ENCODE results near the gene PON2. TPM values are rescaled to one million over a fixed set of nuclear protein-coding genes. Genes with fewer than 3 reads are reported as not detected.
A peak's percentile ranks its signal among the peaks of the same experiment; 100 is the strongest.

Gene PON2
- total RNA-seq, 1 donor from 2014 or later, result 152 TPM

DNA sequence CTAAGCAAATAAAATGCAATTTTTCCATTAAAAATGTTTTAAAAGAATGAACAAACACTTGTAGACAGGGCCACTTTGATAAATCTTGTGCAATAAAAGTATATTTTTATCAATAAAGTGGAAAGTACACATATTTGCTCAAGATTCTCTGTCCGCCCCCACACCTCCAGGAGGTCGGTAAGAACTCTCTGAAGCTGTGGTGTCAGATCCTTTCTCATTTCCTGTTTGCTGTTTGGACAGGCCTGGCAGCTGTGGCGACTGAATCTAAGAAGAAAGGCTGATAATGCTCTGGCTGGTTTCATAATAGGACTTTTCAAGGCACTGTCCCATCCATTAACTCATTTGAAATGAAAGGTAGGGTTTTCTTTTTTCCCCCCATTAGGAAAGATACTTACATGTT lies 35.6 kb upstream of the PON2 start:
- H3K27me3 ChIP-seq (ENCODE audit: insufficient read depth, low read length), result no peaks in the 10 kb centered on the region
- H3K36me3 ChIP-seq (ENCODE audit: insufficient read depth, low read length), result no peaks in the 10 kb centered on the region
- no peak overlapping the region for H3K4me3 Mint-ChIP-seq (ENCODE audit: unreplicated experiment)
- H3K79me2 ChIP-seq (ENCODE audit: insufficient read depth, low read length), result no peaks in the 10 kb centered on the region
- H3K27ac Mint-ChIP-seq (ENCODE audit: unreplicated experiment), result peak overlapping the region; percentile 90
- FAIRE-seq (no peak), DNase-seq (ENCODE audit: low read depth) (peak; percentile 60)
- TF ChIP-seq CTCF (IDR thresholded peaks at IDR 0.05; ENCODE audit: insufficient read depth, low read depth, low read length) (no peak), EZH2 (IDR thresholded peaks at IDR 0.05; ENCODE audit: insufficient read depth, low read length) (no peak)
- peak overlapping the region; percentile 15 for H3K27ac ChIP-seq (ENCODE audit: low read depth, low read length)
- no peaks in the 10 kb centered on the region for H3K27me3 Mint-ChIP-seq (ENCODE audit: low read depth, unreplicated experiment)
- no peaks in the 10 kb centered on the region for H3K36me3 Mint-ChIP-seq (ENCODE audit: low read depth, unreplicated experiment)
- H3K9me3 Mint-ChIP-seq (ENCODE audit: unreplicated experiment), result no peaks in the 10 kb centered on the region
- H2AFZ ChIP-seq (ENCODE audit: low read depth, low read length), result peak overlapping the region; percentile 50
- no peak overlapping the region for H3K4me3 ChIP-seq (ENCODE audit: insufficient read depth, low read depth, low read length)
- peaks cover 34% of the 10 kb centered on the region for H3K4me1 Mint-ChIP-seq (ENCODE audit: low read depth, unreplicated experiment)
- no peaks in the 10 kb centered on the region for H3K9me3 ChIP-seq (ENCODE audit: insufficient read depth, low read depth, low read length)
- no peak overlapping the region for H3K9ac ChIP-seq (ENCODE audit: low read length)
- no peaks in the 10 kb centered on the region for H4K20me1 ChIP-seq (ENCODE audit: insufficient read depth, low read length)
- H3K4me1 ChIP-seq (ENCODE audit: insufficient read depth, low read length), result peaks cover 16% of the 10 kb centered on the region
- H3K4me2 ChIP-seq (ENCODE audit: low read length), result peak overlapping the region; percentile 63

DNA sequence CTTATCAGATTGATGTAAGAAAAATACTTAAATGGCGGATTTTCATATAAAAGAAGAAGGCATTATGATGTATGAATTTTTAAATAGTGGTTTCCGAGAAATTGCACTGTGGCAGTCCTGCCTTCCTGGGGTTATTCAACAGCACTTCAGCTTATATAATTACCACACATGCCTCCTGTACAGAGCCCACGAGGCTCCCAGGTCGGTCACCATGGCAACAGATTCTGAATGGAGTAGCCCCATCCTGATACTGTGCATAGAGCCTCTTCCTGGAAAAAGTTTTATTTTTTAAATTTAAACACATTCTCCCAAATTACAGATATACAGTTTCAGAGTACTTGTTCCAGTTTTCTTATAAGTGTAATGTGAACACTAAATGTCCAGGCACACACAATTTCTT lies 35.0 kb upstream of the PON2 start:
- Mint-ChIP-seq H3K36me3 (ENCODE audit: low read depth, unreplicated experiment) (no peaks in the 10 kb centered on the region), H3K27me3 (ENCODE audit: low read depth, unreplicated experiment) (no peaks in the 10 kb centered on the region), H3K4me3 (ENCODE audit: unreplicated experiment) (no peak overlapping the region), H3K9me3 (ENCODE audit: unreplicated experiment) (no peaks in the 10 kb centered on the region), H3K27ac (ENCODE audit: unreplicated experiment) (peak overlapping the region; percentile 90), H3K4me1 (ENCODE audit: low read depth, unreplicated experiment) (peaks cover 34% of the 10 kb centered on the region)
- DNase-seq (ENCODE audit: low read depth) (no peak), FAIRE-seq (no peak)
- no peaks in the 10 kb centered on the region for H3K36me3 ChIP-seq (ENCODE audit: insufficient read depth, low read length)
- H3K4me3 ChIP-seq (ENCODE audit: insufficient read depth, low read depth, low read length), result no peak overlapping the region
- H3K9me3 ChIP-seq (ENCODE audit: insufficient read depth, low read depth, low read length), result no peaks in the 10 kb centered on the region
- H3K9ac ChIP-seq (ENCODE audit: low read length), result no peak overlapping the region
- no peaks in the 10 kb centered on the region for H4K20me1 ChIP-seq (ENCODE audit: insufficient read depth, low read length)
- peaks cover 16% of the 10 kb centered on the region for H3K4me1 ChIP-seq (ENCODE audit: insufficient read depth, low read length)
- H3K27me3 ChIP-seq (ENCODE audit: insufficient read depth, low read length), result no peaks in the 10 kb centered on the region
- TF ChIP-seq EZH2 (IDR thresholded peaks at IDR 0.05; ENCODE audit: insufficient read depth, low read length) (no peak), CTCF (IDR thresholded peaks at IDR 0.05; ENCODE audit: insufficient read depth, low read depth, low read length) (no peak)
- H2AFZ ChIP-seq (ENCODE audit: low read depth, low read length), result no peak overlapping the region
- no peaks in the 10 kb centered on the region for H3K79me2 ChIP-seq (ENCODE audit: insufficient read depth, low read length)
- no peak overlapping the region for H3K27ac ChIP-seq (ENCODE audit: low read depth, low read length)
- peak overlapping the region; percentile 63 for H3K4me2 ChIP-seq (ENCODE audit: low read length)

DNA sequence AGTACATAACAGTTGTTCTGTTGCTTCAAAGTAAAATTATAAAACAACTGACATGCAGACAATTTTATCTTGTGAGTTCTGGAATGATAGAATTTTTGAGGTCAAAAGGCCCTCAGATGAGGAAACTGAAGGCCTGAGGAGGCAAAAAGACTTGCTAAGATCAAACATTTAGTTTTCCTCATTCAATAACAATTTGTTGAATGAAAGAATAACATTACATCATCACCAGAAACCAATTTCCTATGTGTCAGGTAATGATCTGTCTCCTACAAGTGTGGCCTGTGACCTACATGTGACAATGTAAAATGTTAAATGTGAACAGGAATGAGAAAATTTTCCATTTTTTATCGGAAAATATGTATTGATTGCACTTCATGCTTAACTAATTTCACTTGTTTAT lies 34.4 kb upstream of the PON2 start:
- no peaks in the 10 kb centered on the region for H3K9me3 ChIP-seq (ENCODE audit: insufficient read depth, low read depth, low read length)
- no peaks in the 10 kb centered on the region for H3K79me2 ChIP-seq (ENCODE audit: insufficient read depth, low read length)
- H3K4me1 Mint-ChIP-seq (ENCODE audit: low read depth, unreplicated experiment), result peaks cover 34% of the 10 kb centered on the region
- H3K36me3 Mint-ChIP-seq (ENCODE audit: low read depth, unreplicated experiment), result no peaks in the 10 kb centered on the region
- FAIRE-seq (no peak), DNase-seq (ENCODE audit: low read depth) (no peak)
- no peak overlapping the region for H3K4me3 ChIP-seq (ENCODE audit: insufficient read depth, low read depth, low read length)
- H3K27ac ChIP-seq (ENCODE audit: low read depth, low read length), result no peak overlapping the region
- no peak for TF ChIP-seq EZH2 (IDR thresholded peaks at IDR 0.05; ENCODE audit: insufficient read depth, low read length)
- TF ChIP-seq CTCF (IDR thresholded peaks at IDR 0.05; ENCODE audit: insufficient read depth, low read depth, low read length), result no peak
- H3K4me3 Mint-ChIP-seq (ENCODE audit: unreplicated experiment), result no peak overlapping the region
- H3K36me3 ChIP-seq (ENCODE audit: insufficient read depth, low read length), result no peaks in the 10 kb centered on the region
- no peaks in the 10 kb centered on the region for H3K27me3 ChIP-seq (ENCODE audit: insufficient read depth, low read length)
- no peaks in the 10 kb centered on the region for H4K20me1 ChIP-seq (ENCODE audit: insufficient read depth, low read length)
- H3K9me3 Mint-ChIP-seq (ENCODE audit: unreplicated experiment), result no peaks in the 10 kb centered on the region
- no peaks in the 10 kb centered on the region for H3K27me3 Mint-ChIP-seq (ENCODE audit: low read depth, unreplicated experiment)
- H3K4me1 ChIP-seq (ENCODE audit: insufficient read depth, low read length), result peaks cover 16% of the 10 kb centered on the region
- no peak overlapping the region for H3K4me2 ChIP-seq (ENCODE audit: low read length)
- H2AFZ ChIP-seq (ENCODE audit: low read depth, low read length), result no peak overlapping the region
- no peak overlapping the region for H3K9ac ChIP-seq (ENCODE audit: low read length)
- H3K27ac Mint-ChIP-seq (ENCODE audit: unreplicated experiment), result no peak overlapping the region

Data from astrocyte (in vitro differentiated cells and primary cell).